ENCODE measurements around the gene ACSBG1.

The ACSBG1 gene

GRCh38 chr15:78244893-78245292, 10.5 kb upstream of the ACSBG1 start:
- peak overlapping the region; percentile 54 for H3K4me3 Mint-ChIP-seq
- H3K9me3 Mint-ChIP-seq, result peaks cover 12% of the 10 kb centered on the region
- TF ChIP-seq CTCF (IDR thresholded peaks at IDR 0.05), result no peak
- H3K4me1 Mint-ChIP-seq, result peaks cover 33% of the 10 kb centered on the region
- H3K27me3 Mint-ChIP-seq (ENCODE audit: low read depth, poor library complexity), result peaks cover 14% of the 10 kb centered on the region
- no peaks in the 10 kb centered on the region for H3K36me3 Mint-ChIP-seq (ENCODE audit: low read depth)
- no peak for DNase-seq
- H3K27ac Mint-ChIP-seq, result peak overlapping the region; percentile 69

GRCh38 chr15:78244101-78244500, 9.7 kb upstream of the ACSBG1 start:
- H3K4me1 Mint-ChIP-seq, result peaks cover 33% of the 10 kb centered on the region
- TF ChIP-seq CTCF (IDR thresholded peaks at IDR 0.05), result no peak
- DNase-seq, result no peak
- H3K4me3 Mint-ChIP-seq, result no peak overlapping the region
- no peaks in the 10 kb centered on the region for H3K36me3 Mint-ChIP-seq (ENCODE audit: low read depth)
- peaks cover 12% of the 10 kb centered on the region for H3K9me3 Mint-ChIP-seq
- H3K27ac Mint-ChIP-seq, result peak overlapping the region; percentile 69
- H3K27me3 Mint-ChIP-seq (ENCODE audit: low read depth, poor library complexity), result peaks cover 14% of the 10 kb centered on the region

- peak; percentile 57 for DNase-seq
- Mint-ChIP-seq H3K4me1 (peaks cover 33% of the 10 kb centered on the region), H3K9me3 (peaks cover 12% of the 10 kb centered on the region), H3K4me3 (no peak overlapping the region), H3K27ac (peak overlapping the region; percentile 57), H3K36me3 (ENCODE audit: low read depth) (no peaks in the 10 kb centered on the region), H3K27me3 (ENCODE audit: low read depth, poor library complexity) (peaks cover 15% of the 10 kb centered on the region)
- TF ChIP-seq CTCF (IDR thresholded peaks at IDR 0.05), result no peak
Measured at GRCh38 chr15:78243491-78243941, 9.2 kb upstream of the ACSBG1 start.

- no peak overlapping the region for H3K4me3 Mint-ChIP-seq
- no peak for DNase-seq
- H3K4me1 Mint-ChIP-seq, result peaks cover 33% of the 10 kb centered on the region
- no peaks in the 10 kb centered on the region for H3K36me3 Mint-ChIP-seq (ENCODE audit: low read depth)
- H3K27me3 Mint-ChIP-seq (ENCODE audit: low read depth, poor library complexity), result peaks cover 19% of the 10 kb centered on the region
- no peak for TF ChIP-seq CTCF (IDR thresholded peaks at IDR 0.05)
- H3K9me3 Mint-ChIP-seq, result peaks cover 12% of the 10 kb centered on the region
- H3K27ac Mint-ChIP-seq, result peak overlapping the region; percentile 57
Measured at GRCh38 chr15:78243058-78243457, 8.7 kb upstream of the ACSBG1 start.

GRCh38 chr15:78242128-78242527, 7.8 kb upstream of the ACSBG1 start:
- Mint-ChIP-seq H3K4me3 (no peak overlapping the region), H3K4me1 (peaks cover 34% of the 10 kb centered on the region), H3K9me3 (peaks cover 11% of the 10 kb centered on the region), H3K36me3 (ENCODE audit: low read depth) (no peaks in the 10 kb centered on the region), H3K27ac (no peak overlapping the region), H3K27me3 (ENCODE audit: low read depth, poor library complexity) (peaks cover 26% of the 10 kb centered on the region)
- DNase-seq, result peak; percentile 46
- TF ChIP-seq CTCF (IDR thresholded peaks at IDR 0.05), result no peak

GRCh38 chr15:78241017-78241416, 6.7 kb upstream of the ACSBG1 start:
- peak; percentile 83 for TF ChIP-seq CTCF (IDR thresholded peaks at IDR 0.05)
- H3K4me3 Mint-ChIP-seq, result no peak overlapping the region
- H3K4me1 Mint-ChIP-seq, result peaks cover 40% of the 10 kb centered on the region
- peaks cover 5% of the 10 kb centered on the region for H3K9me3 Mint-ChIP-seq
- H3K27me3 Mint-ChIP-seq (ENCODE audit: low read depth, poor library complexity), result peaks cover 27% of the 10 kb centered on the region
- no peaks in the 10 kb centered on the region for H3K36me3 Mint-ChIP-seq (ENCODE audit: low read depth)
- H3K27ac Mint-ChIP-seq, result no peak overlapping the region
- peak; percentile 94 for DNase-seq
